Gastrocnemius medialis (tissue), 4 donors: ENCODE data around the gene DAB2IP.

ENCODE experiments used
- POLR2A ChIP-seq, 2 donors: fragments of 450-650 bp; IDR thresholded peaks; one replicate each; pipeline ENCODE4 v1.6.1; 2017; ENCODE audit warnings: antibody characterized with exemption in 2 of 2, mild to moderate bottlenecking in 2 of 2, moderate library complexity in 2 of 2
- TF ChIP-seq, protein P1 (sequence below), 5 experiments: fragments of 450-650 bp in 3 of 5; fragments of 200-600 bp in 2 of 5; sonication (generic) in 2 of 5; IDR thresholded peaks in 4 of 5; conservative IDR thresholded peaks in 1 of 5; 1 replicate in 4 of 5; 2 replicates in 1 of 5; pipeline ENCODE4 v1.5.1; 2016 to 2019; ENCODE audit warnings: antibody characterized with exemption in 5 of 5, mild to moderate bottlenecking in 3 of 5, moderate library complexity in 3 of 5

- TF ChIP-seq, protein P1, sequence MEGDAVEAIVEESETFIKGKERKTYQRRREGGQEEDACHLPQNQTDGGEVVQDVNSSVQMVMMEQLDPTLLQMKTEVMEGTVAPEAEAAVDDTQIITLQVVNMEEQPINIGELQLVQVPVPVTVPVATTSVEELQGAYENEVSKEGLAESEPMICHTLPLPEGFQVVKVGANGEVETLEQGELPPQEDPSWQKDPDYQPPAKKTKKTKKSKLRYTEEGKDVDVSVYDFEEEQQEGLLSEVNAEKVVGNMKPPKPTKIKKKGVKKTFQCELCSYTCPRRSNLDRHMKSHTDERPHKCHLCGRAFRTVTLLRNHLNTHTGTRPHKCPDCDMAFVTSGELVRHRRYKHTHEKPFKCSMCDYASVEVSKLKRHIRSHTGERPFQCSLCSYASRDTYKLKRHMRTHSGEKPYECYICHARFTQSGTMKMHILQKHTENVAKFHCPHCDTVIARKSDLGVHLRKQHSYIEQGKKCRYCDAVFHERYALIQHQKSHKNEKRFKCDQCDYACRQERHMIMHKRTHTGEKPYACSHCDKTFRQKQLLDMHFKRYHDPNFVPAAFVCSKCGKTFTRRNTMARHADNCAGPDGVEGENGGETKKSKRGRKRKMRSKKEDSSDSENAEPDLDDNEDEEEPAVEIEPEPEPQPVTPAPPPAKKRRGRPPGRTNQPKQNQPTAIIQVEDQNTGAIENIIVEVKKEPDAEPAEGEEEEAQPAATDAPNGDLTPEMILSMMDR (IDR thresholded peaks at IDR 0.05 in 4 of 5, conservative IDR thresholded peaks at IDR 0.05 in 1 of 5): no peak
- no peak for TF ChIP-seq POLR2A (IDR thresholded peaks at IDR 0.05)
Observed at GRCh38 chr9:121767171-121767769, 115.8 kb downstream of the DAB2IP start.
